ENCODE measurements around the gene TSHZ3.

The TSHZ3 gene

DNA sequence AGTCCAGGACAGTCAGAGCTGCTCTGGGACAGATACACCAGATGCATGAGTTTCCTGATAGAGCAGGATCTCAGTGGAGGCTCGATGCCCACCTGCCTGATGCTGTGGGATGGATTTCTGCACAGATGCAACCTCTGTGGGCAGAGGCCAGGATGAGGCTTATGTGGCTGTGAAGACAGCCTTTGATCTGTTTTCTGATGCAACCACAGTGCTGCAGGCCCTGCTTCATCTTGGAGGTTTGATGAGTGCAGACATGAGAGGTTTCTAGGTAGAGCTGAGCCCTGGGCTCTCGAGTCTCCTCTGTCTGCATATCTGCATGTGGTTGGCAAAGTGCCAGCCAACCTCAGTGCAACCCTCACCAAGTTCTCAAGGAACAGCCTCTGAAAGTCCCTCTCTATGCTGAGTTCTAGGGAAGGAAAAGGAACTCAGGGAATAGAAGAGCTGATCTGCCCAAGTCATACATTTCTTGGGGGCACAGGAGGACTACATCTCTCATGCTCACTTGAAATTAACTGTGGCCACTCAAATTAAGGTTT lies 23.1 kb upstream of the TSHZ3 start:
- DNase-seq (ENCODE audit: low read depth): no peak
- TF ChIP-seq, protein P1, sequence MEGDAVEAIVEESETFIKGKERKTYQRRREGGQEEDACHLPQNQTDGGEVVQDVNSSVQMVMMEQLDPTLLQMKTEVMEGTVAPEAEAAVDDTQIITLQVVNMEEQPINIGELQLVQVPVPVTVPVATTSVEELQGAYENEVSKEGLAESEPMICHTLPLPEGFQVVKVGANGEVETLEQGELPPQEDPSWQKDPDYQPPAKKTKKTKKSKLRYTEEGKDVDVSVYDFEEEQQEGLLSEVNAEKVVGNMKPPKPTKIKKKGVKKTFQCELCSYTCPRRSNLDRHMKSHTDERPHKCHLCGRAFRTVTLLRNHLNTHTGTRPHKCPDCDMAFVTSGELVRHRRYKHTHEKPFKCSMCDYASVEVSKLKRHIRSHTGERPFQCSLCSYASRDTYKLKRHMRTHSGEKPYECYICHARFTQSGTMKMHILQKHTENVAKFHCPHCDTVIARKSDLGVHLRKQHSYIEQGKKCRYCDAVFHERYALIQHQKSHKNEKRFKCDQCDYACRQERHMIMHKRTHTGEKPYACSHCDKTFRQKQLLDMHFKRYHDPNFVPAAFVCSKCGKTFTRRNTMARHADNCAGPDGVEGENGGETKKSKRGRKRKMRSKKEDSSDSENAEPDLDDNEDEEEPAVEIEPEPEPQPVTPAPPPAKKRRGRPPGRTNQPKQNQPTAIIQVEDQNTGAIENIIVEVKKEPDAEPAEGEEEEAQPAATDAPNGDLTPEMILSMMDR (IDR thresholded peaks at IDR 0.05; ENCODE audit: insufficient read depth, low read depth, low read length, missing control alignments): no peak
- H3K4me3 ChIP-seq (ENCODE audit: low read length): no peak overlapping the region

DNA sequence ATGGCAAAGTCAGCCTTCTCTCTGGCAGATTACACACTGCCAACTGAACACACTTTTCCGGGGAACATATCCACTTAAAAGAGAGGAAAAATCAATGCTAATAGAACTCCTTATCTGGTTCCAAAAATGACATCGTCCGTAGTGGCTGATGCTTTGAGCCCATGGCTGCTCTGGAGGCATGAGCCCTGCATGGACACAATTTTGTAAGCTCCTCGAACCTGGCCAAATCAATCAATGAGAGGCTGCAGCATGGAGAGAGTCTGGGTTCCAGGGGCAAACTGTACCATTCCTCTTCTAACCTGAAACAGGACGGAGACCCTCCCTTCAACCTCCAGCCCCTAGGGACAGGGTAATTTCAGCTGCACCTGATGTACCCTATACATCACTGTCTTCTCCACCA lies 21.0 kb upstream of the TSHZ3 start:
- no peak overlapping the region for H3K4me3 ChIP-seq (ENCODE audit: low read length)
- DNase-seq (ENCODE audit: low read depth): no peak
- TF ChIP-seq, protein P1 (IDR thresholded peaks at IDR 0.05; ENCODE audit: insufficient read depth, low read depth, low read length, missing control alignments): no peak

DNA sequence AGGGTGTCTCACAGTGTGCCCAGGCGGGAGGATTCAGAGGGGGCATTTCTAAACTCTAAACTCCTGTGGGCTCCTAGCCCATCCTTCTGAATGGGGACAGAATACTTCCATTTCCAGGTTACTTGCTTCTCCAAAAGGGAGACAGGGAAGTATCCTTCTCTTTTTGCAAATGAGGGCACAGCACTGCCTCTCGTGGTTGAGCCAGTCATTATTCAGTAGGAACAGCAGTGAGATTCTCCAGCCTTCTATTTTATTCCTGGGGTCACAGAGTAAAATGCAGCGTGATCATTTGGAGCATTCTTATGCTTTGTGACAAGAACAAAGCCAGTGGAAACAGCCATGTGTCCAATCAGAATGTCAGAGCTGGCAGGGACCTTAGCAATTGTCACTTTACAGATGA lies 15.7 kb upstream of the TSHZ3 start:
- no peak for DNase-seq (ENCODE audit: low read depth)
- TF ChIP-seq, protein P1 (IDR thresholded peaks at IDR 0.05; ENCODE audit: insufficient read depth, low read depth, low read length, missing control alignments): no peak
- H3K4me3 ChIP-seq (ENCODE audit: low read length): no peak overlapping the region

DNA sequence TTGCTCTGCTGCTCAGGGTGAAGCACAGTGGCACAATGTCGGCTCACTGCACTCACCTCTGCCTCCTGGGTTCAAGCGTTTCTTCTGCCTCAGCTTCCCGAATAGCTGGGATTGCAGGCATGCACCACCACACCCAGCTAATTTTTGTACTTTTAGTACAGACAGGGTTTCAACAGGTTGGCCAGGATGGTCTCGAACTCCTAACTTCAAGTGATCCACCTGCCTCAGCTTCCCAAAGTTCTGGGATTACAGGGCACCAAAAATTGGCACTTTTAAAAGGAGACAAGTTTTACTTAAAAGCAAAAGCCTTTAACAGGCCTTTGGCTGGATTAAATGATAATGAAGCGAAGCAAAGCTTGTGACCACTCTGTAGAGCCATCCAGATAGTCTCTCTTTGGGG lies 12.5 kb upstream of the TSHZ3 start:
- TF ChIP-seq, protein P1 (IDR thresholded peaks at IDR 0.05; ENCODE audit: insufficient read depth, low read depth, low read length, missing control alignments): no peak
- no peak for DNase-seq (ENCODE audit: low read depth)
- H3K4me3 ChIP-seq (ENCODE audit: low read length): no peak overlapping the region

DNA sequence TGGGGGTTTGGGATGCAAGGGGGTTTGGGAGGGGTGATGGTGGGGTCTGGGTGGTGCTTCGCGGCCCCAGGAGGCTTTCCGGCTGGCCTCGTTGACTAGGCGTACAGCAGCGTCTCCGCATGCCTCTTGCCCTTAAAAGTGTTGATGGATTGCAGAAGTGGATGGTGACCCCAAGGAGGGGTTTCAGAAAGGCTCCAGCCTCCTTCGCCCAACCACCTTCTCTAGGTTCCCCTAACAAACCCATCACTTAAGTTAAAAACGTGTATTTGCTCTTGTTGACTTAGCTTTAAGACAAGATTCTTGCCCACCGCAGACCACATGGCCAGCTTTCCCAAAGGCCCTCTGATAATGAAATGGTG lies 8.1 kb upstream of the TSHZ3 start:
- DNase-seq (ENCODE audit: low read depth): no peak
- TF ChIP-seq, protein P1 (IDR thresholded peaks at IDR 0.05; ENCODE audit: insufficient read depth, low read depth, low read length, missing control alignments): no peak
- no peak overlapping the region for H3K4me3 ChIP-seq (ENCODE audit: low read length)

DNA sequence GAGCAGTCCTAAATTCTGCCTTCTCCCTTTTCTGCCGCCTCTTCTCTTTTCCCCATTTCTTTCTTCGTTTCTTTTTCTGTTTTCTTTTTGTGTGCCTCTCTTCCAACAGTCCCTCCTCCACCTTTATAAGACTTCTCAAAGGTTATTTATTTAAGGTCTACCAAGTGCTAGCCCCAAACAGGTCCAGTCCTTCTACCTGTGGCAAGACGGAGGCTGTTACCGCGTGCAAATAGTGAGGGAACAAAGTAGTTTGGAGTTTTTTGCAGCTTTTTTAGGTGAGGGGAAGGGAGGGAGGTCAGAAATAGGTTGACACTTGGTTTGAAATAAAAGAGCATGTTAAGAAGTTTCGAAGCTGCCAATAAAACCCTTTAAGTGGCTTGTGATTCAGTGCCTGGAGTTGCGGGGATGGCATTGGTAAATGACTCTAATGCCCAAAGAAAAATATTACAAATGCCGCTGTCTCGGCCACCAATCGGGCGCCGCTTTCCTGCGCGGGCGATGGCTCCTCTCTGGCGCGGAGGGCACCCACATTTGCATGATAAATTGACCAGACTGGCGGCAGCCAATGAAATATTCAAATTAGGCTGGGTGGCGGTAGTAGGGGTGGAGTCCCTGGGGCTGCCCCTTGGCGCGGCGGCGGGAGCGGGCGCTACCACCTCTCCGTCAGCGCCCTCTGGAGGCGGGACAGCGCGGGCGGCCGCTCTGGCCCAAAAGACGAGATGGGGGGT lies 7.5 kb upstream of the TSHZ3 start:
- TF ChIP-seq, protein P1 (IDR thresholded peaks at IDR 0.05; ENCODE audit: insufficient read depth, low read depth, low read length, missing control alignments): peak; percentile 54
- no peak overlapping the region for H3K4me3 ChIP-seq (ENCODE audit: low read length)
- peak; percentile 61 for DNase-seq (ENCODE audit: low read depth)

Measured in epithelial cell of esophagus (primary cell).